ENCODE data around the gene GAST. TPM values are rescaled to one million over a fixed set of nuclear protein-coding genes. Genes with fewer than 3 reads are reported as not detected.

GAST gene
- polyA plus RNA-seq, 1 experiment, result not detected

DNA sequence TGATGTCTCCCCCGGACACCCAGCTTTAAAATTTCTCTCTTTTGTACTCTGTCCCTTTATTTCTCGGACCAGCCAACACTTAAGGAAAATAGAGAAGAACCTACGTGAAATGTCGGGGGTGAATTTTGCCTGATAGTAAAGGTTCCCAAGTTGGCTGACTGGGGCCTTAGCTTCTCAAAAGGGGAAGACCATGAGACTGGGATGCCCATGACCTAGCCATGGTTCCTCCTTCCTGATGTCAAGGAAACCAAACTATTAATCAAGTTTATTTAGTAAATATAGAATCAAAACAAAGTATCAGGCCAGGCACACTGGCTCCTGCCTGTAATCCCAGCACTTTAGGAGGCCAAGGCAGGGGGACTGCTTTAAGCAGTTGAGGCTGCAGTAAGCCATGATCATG, 25.9 kb upstream of the GAST start:
- no peak for DNase-seq (ENCODE audit: low read depth)
- POLR2A ChIA-PET, result no interaction called here
- CTCF ChIA-PET, result no interaction called here
- H3K27me3 ChIP-seq (ENCODE audit: control insufficient read depth, insufficient read depth, low read length), result peaks cover 2% of the 10 kb centered on the region; the same call in 1 of the 2 replicates
- peaks cover 12% of the 10 kb centered on the region for H3K36me3 ChIP-seq (ENCODE audit: control insufficient read depth, insufficient read depth, low read length)
- TF ChIP-seq, protein P1, sequence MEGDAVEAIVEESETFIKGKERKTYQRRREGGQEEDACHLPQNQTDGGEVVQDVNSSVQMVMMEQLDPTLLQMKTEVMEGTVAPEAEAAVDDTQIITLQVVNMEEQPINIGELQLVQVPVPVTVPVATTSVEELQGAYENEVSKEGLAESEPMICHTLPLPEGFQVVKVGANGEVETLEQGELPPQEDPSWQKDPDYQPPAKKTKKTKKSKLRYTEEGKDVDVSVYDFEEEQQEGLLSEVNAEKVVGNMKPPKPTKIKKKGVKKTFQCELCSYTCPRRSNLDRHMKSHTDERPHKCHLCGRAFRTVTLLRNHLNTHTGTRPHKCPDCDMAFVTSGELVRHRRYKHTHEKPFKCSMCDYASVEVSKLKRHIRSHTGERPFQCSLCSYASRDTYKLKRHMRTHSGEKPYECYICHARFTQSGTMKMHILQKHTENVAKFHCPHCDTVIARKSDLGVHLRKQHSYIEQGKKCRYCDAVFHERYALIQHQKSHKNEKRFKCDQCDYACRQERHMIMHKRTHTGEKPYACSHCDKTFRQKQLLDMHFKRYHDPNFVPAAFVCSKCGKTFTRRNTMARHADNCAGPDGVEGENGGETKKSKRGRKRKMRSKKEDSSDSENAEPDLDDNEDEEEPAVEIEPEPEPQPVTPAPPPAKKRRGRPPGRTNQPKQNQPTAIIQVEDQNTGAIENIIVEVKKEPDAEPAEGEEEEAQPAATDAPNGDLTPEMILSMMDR (IDR thresholded peaks at IDR 0.05; ENCODE audit: insufficient read depth, low read depth, low read length), result no peak
- H3K4me3 ChIP-seq (ENCODE audit: low read depth, low read length), result no peak overlapping the region

DNA sequence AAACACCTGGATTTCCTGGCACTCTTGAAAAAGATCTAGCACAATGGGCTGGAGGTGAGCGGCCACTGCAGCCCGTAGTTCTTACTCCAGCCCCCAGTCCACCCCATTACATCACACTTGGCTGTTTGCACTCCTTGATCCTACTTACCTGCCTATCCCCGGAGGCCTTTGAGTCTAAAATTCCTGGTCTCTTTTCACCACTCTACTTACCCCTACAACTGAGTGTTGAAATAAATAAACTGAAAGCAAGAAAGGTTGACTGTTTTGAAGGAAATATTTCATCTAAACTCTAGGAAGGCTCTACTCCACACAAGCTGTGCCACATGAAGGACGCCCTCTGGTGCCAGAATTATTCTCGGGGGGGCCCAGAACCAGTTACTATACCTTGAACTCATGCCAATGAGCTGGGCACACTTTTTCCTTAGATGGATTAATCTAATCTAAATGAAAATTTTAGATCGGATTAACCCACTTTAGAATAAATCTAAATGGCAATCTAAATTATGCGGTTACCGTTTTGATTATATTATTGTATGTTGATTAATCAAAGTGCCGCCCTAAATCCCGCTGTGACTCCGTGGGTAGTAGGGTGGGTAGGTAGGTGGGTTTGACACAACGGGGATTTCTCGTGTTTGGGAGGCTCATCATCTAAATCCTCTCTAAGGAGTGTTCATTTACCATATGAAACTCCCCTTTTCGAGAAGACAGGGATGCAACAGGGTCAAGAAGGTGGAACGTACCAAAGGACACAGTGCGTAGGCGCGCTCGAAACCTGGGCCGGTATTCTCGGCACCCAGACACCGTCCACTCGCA, 24.1 kb upstream of the GAST start:
- Histone ChIP-seq H3K27me3 (ENCODE audit: control insufficient read depth, insufficient read depth, low read length) (peaks cover 2% of the 10 kb centered on the region; the same call in 1 of the 2 replicates), H3K4me3 (ENCODE audit: low read depth, low read length) (peak overlapping the region; percentile 49), H3K36me3 (ENCODE audit: control insufficient read depth, insufficient read depth, low read length) (peaks cover 22% of the 10 kb centered on the region)
- CTCF ChIA-PET, result interaction anchor here (1.2 to 4.5 kb wide), 7 partner anchors 9 to 884 kb away, joined by 3 to 30 read pairs (median 9); no protein-coding TSS in a partner anchor
- POLR2A ChIA-PET, result interaction anchor here (0.5 to 1.8 kb wide), 7 partner anchors 10 to 242 kb away, joined by 3 to 19 read pairs (median 4); partner anchors contain the start of gene JUP
- no peak for DNase-seq (ENCODE audit: low read depth)
- TF ChIP-seq, protein P1 (IDR thresholded peaks at IDR 0.05; ENCODE audit: insufficient read depth, low read depth, low read length), result peak; percentile 30; the same call in 1 of the 2 replicates

- CTCF ChIA-PET, result interaction anchor here (0.6 to 4.5 kb wide), 17 partner anchors 10 to 1239 kb away, joined by 3 to 30 read pairs (median 3); no protein-coding TSS in a partner anchor
- H3K4me3 ChIP-seq (ENCODE audit: low read depth, low read length), result peak within 1 kb of the TSS; percentile 96
- peak; percentile 97 for DNase-seq (ENCODE audit: low read depth)
- peaks cover 2% of the 10 kb centered on the region; the same call in 1 of the 2 replicates for H3K27me3 ChIP-seq (ENCODE audit: control insufficient read depth, insufficient read depth, low read length)
- POLR2A ChIA-PET, result interaction anchor here (0.5 to 1.8 kb wide), 10 partner anchors 8 to 1741 kb away, joined by 3 to 19 read pairs (median 3); partner anchors contain the start of gene JUP
- TF ChIP-seq, protein P1 (IDR thresholded peaks at IDR 0.05; ENCODE audit: insufficient read depth, low read depth, low read length), result no peak
- H3K36me3 ChIP-seq (ENCODE audit: control insufficient read depth, insufficient read depth, low read length), result peaks cover 24% of the 10 kb centered on the region
These were observed 23.3 kb upstream of the GAST start, which contains the start of gene EIF1 for GRCh38 chr17:41688641-41689496. Gene EIF1 (plus strand): TSS chr17:41688885. CDS start chr17:41689039, 154 bp downstream.

- H3K36me3 ChIP-seq (ENCODE audit: control insufficient read depth, insufficient read depth, low read length), result peaks cover 24% of the 10 kb centered on the region
- ChIA-PET POLR2A (interaction anchor here (0.6 to 1.8 kb wide), 5 partner anchors 9 to 1742 kb away, joined by 3 to 19 read pairs (median 3); partner anchors contain the start of gene JUP), CTCF (interaction anchor here (0.6 to 4.5 kb wide), 17 partner anchors 9 to 1240 kb away, joined by 3 to 30 read pairs (median 3); no protein-coding TSS in a partner anchor)
- no peaks in the 10 kb centered on the region for H3K27me3 ChIP-seq (ENCODE audit: control insufficient read depth, insufficient read depth, low read length)
- TF ChIP-seq, protein P1 (IDR thresholded peaks at IDR 0.05; ENCODE audit: insufficient read depth, low read depth, low read length), result peak; percentile 67
- DNase-seq (ENCODE audit: low read depth), result no peak
- H3K4me3 ChIP-seq (ENCODE audit: low read depth, low read length), result peak overlapping the region; percentile 96
These were observed 22.4 kb upstream of the GAST start for GRCh38 chr17:41689497-41690299.
